NCI-H2029 (cell line): ENCODE data around the gene CTDNEP1.

Source experiments
- DNase-seq: peaks from one replicate; lab custom pipeline; 2025; lab: John Stamatoyannopoulos, UW

The CTDNEP1 gene

DNA sequence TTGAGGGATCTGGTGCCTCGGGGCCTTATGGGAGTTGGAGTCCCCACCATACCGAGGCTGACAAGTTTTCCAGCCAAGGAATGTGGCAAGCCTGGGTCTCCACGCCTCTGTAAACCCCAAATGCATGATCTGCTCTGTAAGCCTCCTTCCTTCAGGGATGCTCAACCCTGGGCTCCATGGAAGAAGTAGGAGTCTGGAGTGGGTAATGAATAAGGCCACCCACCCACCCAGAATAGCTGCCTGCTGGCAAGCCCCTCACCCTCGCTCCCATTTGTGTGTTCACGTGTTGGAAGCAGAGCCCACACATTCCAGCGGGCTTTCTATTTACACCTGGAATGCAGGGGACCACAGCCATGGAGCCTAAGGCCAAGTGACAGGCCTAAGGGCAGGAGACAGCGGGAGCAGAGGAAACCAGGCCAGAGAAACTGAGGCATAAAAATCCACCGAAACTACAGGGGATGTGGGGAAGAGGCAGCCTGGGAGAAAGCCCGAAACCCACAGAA is 36.3 kb downstream of the CTDNEP1 start:
- peak; percentile 34 for DNase-seq

DNA sequence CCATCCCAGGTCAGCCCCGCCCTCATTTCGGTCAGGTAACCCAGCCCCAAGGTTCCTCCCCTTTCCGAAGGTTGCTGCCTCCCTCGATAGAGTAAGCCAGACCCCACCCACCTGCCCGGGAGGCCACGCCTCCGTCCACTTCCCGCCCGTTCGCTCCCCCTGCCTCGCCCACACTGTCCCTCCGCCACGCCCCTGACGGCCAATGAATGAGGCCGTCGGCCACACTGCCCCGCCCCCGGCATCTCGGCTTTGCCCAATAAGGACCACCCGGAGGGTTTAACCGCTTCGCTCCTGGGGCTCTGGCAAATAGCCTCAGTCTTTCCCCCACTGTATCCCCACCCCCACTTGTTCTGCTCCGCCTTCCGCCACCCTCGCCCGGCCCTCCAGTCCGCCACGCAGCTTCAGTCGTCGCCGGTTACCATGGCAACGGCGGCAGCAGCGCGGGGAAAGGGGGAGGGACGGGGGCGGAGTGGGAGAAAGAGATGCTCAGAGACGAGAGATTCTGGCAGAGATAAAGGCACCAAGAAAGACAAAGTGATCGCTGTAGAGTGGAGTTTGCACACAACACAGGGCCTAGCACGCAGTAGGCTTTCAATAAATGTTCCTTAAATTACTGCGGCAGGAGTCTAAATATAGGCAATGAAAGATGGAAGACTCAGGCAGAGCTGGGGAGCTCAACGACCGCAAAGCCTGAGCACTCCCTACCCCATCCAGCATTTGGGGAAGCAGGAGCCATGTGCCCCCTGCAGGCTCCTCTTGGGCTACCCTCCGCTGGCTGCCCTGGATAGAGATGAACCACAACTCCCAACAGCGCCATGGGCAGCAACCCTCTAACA is 37.0 kb downstream of the CTDNEP1 start:
- DNase-seq, result peak; percentile 85

DNA sequence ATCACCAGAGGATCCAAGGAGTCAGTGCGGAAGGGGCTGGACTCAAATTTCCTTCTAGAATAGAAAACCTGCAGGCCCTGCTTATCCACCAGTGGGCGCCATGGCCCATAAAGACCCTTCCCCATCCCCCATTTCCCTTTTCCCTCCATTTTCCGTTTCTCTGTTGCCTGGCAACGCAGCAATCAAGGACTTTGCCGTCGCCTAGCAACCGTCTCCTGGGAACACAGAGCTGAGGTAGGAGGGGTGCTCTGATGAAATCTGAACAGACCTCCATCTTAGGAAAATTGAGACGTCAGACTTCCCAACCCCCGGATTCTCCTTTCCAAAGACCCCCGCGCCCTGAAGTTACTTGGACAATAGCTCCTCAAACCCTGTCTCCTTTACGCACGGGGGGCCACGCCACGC is 37.6 kb downstream of the CTDNEP1 start:
- peak; percentile 74 for DNase-seq

DNA sequence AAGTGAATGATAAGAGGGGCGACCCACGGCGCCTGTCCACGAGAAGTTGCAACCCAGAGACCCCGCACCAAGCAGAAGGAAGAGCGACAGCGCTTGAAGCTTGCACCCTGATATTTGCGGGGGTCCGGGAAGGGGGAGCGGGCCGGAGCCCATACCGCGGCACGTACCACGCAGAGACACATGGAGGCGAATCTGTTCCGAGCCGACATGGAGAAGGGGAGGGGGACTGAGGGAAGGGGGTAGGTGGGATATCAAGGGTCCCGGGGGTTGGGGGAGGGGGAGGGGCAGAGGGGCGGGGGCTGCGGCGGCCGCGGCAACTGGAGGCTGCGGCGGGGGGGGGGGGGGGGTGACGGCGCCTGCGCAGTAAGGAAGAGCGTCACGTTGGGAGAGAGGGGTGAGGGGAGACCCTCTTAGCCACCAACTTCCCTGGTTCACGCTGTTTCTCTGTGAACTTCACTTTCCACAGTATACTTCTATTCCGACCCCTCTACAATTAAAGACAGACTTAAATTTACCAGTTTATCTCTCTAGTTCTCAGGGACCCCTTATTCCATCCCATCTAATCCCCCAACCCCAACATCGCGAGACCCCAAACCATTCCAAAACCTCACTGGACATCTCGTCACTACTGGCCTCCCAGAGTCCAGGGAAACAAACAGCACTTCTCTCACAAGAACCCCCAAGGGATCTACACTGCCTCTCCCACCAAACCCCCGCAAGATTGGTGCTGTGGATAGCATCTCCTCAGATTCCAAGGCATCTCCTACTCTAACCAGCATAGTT is 39.9 kb downstream of the CTDNEP1 start:
- DNase-seq, result no peak

DNA sequence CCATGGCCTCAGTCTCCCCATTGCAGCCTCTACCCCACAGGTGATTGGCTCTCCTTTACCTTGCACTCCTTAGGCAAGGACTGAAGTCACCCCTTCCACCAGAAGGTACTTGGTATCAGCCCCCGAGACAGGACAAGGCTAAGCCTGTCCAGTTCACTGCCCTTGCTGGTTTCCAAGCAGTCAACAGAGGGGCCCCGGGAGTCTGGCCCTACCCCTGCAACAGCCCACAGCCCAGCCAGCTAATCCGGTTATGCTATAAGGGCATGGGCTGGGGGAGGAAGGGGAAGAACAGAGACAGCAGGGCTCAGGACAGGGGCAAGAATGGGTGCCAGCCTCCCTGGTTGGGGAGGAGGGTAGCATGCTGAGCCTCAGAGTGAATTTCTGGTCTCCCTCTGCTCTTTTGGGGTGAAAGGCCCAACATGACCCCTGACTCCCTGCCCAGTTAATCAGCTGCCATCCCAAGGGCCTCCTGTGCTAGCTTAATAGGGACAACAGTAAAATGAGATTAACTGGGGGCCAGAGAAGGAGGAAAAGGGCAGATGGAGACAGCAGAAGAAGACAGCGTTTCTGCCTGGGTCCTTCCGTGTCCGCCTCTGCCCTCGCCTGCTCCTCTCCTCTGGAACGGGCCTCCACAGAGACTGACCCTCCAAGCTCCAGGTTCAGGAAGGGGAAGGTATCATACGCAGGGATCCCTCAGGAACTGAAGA is 42.6 kb downstream of the CTDNEP1 start:
- no peak for DNase-seq

DNA sequence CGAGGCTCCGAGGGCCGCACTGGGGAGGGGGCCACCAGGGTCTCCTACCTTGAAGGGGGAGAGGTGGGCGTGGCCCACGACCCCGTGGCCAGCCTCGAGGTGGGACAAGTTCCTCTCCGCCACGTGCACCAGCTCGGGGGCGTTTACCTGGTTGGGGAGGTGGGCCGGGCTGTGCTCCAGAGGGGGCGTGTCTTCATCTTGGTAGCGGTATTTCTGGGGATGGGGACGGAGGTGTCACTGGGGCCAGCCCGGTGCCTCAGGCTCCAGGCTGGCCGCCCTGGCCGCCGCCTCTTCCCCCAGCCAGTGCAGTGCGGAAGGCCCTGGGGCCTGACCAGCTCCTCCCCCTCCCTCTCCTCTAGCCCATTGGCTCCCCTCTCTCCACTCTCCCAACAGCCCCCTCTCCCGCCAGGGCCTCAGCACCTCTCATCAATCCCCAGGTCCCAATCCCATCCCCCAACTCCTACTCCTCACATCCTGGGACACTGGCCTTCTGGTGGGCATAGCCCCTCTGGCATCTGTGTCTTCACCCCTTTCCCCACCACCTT is 43.4 kb downstream of the CTDNEP1 start:
- no peak for DNase-seq

DNA sequence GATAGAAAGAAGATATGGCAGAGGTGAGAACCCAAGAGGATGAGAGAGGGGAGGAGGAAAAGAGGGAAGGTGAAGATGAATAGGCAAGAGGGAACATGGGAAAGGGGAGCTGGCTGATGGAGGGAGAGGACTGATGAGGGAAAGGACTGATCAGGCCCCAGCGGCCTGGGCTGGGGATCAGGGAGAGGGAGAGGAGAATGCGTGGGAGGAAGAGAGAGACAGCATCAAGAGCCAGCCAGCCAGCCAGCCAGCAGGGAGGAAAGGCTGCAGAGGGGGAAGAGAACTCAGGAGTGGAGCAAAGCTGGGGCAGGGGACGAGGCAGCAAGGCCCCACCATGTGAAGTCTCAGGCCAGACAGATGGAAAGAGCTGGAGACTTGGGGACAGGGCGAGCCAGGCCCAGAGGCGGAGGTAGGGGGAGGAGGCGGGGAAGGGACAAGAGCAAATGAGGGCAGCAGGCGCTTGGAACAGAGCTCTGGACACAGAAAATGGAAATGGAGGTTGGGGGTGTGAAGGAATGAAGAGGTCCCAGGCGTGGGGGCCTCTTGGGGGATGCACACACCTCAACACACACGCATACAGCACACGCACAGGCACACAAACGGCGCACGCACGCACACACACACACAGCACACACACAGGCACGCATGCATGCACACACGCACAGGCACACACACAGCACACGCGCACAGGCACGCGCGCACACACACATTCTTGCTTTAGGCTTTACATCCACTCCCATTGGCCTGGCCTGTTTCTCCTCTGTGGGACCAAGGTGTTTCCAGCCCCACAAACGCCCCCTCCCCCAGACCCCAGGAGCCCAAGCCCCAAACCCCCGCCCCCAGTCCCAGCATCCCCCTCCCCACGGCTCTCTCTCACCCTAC is 44.2 kb downstream of the CTDNEP1 start:
- DNase-seq, result no peak

DNA sequence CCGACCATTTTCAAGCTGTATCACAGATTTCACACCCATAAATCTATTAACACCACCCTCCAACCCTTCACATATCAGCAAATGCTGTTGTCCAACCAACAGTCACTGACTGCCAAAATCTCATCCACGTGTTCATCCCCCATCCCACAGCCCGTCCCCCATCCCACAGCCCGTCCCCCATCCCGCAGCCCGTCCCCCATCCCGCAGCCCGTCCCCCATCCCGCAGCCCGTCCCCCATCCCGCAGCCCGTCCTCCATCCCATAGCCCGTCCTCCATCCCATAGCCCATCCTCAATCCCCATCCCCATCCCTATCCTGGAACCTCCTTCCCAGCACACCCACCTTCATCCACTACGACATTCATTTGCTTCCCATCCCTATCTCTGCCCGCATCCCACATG is 46.0 kb downstream of the CTDNEP1 start:
- no peak for DNase-seq

DNA sequence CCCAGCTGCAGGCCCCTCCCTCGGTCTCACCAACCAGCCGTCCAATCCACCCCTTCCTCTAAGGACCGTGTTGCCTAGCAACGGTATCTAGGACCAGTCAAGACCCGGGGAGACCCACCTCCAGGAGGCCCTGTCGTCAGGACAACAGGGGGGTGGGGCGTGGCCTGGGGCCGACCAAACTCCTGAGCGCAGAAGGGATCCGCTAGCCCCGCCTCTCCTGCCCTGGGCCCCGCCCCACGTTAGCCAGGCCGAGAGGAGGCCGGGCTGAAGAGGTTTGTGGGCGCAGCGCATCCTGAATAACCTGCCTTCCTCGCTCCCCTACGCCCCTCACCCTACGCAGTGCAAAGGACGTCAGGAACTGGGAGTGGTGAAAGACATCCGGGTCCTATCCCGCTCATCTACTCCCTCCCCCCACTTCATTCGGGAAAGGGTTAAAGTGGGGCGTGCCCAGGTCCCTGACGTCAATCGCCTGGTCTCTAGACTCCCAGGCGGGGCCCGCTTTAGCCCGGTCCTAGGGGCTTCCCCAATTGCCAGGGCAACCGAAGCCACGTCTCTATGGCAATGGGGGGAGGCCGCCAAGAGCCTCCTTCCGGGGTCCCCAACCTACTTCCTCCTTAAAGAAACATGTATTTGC is 46.6 kb downstream of the CTDNEP1 start:
- peak; percentile 30 for DNase-seq

DNA sequence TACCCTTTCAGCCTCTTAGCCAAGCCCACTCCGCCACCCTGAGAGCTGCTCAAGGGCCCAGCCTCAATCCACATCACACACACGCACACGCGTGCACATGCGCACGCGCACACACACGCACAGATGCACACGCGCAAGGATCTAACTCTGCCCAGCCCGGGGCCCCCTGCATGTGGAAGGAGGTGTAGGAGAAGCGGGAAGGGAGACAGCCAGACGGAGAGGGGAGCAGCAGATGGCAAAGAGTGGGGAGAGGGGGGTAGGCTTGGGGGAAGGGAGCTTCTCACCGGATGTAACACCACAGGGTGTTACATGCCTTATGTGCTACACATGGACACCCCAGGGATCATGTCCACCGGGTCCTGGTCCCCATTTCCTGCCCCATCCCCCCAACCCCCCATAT is 47.2 kb downstream of the CTDNEP1 start:
- DNase-seq, result no peak

DNA sequence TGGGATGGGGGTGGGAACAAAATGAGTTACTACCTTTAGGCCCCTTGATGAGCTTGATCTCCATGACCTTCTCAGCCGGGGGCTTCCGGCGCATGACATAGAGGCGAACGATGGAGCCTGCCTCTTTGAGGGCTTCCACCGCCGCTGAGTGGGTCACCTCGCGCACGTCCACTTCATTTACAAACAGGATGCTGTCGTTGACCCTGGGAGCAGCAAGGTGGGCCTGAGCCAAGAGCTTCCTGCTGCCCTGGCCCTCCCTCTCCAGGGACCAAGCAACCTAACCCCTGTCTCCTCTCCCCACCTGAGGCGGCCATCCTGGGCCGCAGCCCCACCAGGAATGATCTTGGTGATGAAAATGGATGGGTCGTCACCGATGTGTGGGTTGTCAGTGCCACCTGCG is 48.1 kb downstream of the CTDNEP1 start:
- DNase-seq, result no peak

DNA sequence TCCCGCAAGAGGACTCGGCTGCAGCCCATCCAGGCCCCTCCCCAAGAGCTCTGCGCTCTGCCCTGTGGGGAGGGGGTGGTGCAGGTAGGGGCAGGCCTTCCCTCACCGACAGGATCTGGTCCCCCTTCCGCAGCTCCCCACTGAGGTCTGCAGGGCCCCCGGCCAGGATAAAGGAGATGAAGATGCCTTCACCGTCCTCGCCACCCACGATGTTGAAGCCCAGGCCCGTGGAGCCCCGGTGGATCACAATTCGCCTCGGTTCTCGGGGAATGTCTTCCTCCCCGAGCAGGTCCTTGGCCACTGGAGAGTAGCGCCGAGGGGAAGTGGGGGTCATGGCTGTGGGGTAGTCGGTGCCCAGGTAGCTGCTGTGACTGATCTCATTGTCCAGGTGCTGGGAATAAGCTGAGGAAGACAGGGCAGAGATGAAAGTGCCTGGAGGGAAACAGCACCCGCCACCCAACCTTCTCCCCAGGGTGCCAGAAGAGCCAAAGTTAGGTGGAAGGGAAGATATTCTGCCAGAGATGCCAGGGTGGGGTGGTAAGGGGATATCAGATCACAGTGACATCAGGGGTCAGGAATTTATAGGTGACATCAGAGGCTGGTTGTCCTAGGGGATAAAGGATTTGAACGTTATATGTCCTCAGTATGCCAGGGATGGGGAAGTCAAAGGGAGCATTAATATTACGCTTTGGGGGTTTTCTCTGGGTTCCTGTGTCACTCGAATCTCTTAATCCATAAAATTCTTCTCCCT is 54.7 kb downstream of the CTDNEP1 start:
- DNase-seq, result no peak

DNA sequence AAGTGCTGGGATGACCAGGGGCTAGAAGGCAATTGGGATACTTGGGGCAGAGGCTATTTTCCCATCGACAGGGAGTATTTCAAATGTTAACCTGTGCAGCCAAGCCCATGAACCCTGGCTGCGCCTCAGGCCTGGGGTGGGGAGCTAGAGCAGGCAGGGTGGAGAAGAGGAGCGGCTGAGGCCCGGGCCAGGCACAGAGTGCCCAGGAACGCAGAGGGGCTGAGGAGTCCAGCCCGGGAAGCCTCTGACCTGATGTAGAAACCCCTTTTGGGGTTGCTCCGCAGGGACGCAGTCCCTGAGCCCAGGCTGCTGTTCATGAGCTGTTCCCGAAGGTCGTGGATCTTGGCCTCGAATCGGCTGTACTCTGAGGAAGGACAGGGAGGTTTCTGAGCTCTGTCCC is 55.6 kb downstream of the CTDNEP1 start:
- DNase-seq, result no peak
